HG03571 (cell line): Measurements from ENCODE around the gene CEP131.
A peak's percentile ranks its signal among the peaks of the same experiment; 100 is the strongest.

Experiments used
- ATAC-seq: cut with Tn5 transposase; IDR thresholded peaks from one replicate; pipeline ENCODE4 v1.9.1; 2021; ENCODE audit not compliant: unreplicated experiment

CEP131 gene

GRCh38 chr17:81238815-81239713 is 16.3 kb upstream of the CEP131 start, which contains the start of the genes NDUFAF8 and TEPSIN:
TSS of gene NDUFAF8 (plus strand) at chr17:81239318. CDS start at chr17:81239364, 46 bp downstream.
TSS of gene TEPSIN (minus strand) at chr17:81239055. CDS start at chr17:81239033, 22 bp downstream.
- ATAC-seq = peak; percentile 87

- peak; percentile 4 for ATAC-seq
Measured at GRCh38 chr17:81238490-81238814, 15.7 kb upstream of the CEP131 start.

DNA sequence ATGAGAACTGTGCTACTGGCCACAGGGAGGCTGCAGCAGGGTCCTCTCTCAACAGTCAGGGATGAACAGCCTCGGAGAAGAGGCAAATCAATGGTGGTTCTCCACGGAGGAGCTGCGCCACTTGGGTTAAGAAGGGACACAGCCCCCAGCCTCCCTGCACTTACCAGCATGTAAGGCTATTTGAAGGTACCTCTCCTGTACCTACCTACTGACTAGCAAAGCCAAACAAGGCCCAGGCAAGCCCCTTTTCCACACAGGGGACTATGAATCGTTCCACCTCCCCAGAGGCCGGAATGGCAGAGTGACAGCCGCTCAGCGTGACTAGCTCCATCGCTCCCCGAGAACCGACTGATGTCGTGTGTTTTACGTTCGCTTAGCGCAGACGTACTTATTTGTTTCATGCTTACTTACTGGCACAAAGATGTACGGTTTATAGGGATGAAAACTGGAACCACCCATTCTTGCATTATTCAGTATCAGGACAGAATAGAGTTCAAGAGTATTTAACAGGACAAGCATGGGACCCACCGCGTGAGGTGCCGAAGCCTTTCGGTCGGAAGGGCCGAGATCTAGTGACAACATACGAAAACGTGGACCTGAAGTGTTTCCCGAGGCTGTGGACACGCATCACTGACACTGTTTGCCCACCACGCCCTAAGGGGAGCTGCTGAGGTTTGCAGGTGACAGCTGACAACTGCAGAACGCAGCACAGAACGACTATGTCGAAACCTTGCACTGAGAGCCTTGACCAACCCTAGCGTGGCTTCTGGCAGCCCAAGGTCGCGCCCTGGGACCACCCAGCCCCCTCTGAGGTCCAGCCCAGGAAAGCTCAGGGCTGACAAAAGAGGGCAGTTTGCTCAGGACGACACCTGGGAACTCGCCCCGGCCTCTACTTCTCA is 15.1 kb upstream of the CEP131 start:
- no peak for ATAC-seq

- no peak for ATAC-seq
Measured at GRCh38 chr17:81236784-81237183, 14.0 kb upstream of the CEP131 start.

GRCh38 chr17:81235822-81236740 is 13.3 kb upstream of the CEP131 start:
- no peak for ATAC-seq

DNA sequence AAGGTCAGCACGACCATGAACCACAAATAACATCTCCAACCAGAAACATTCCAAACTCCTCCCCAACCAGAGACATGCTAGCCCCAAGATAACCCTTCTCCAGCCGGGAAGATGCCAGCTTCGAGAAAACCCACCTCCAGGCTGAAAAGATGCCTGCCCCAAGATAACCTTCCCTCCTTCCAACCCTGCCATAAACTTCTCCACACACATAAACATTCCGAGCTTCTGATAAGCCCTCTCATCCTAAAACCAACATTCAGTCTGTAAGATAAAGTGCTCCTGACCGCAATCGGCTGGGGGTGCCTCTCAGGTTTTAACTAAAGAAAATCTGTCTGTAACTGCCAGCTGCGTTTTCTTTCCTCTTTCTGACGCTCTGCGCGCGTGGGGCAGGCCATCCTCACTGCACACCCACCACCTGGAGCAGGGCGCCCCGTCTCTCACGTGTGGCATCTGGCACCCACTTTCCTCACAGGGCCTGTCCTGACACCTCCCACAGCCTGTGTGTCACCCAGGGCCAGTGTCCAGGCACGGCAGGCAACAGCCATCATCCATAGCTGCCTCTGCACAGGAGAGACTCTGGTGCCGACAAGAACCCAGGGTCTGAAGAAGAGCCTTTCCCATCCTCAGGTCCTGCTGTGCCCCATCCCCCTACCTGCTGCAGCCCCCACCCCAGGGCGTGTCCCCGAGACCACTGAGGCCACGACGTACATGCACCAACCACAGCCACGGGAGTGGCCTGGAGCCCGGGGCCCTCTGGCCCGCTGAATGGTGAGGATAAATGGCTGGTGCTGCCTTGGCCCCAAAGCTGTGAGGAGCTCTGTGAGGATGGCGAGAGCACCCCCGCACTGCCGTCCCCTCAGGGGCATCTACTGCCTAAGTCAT is 12.4 kb upstream of the CEP131 start:
- no peak for ATAC-seq

DNA sequence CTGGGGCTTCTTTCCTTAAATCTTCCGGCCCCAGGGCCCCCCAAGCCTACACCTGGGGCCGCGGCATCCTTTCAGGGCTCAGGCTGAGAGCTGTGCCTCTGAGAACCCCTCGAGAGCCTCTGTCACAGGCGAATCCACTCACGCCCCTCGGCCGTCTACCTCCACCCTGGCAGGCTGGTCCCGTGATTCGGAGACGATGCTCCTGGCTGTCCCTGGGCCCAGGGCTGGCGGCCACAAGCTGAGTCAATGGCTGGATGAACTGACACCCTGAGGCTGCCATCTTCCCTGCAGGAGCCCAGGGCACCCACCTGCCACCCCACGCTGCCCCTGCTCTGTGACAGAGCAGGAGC is 11.7 kb upstream of the CEP131 start:
- no peak for ATAC-seq

GRCh38 chr17:81233811-81234505 is 11.2 kb upstream of the CEP131 start:
- no peak for ATAC-seq

GRCh38 chr17:81233316-81233715 is 10.6 kb upstream of the CEP131 start:
- ATAC-seq = no peak

DNA sequence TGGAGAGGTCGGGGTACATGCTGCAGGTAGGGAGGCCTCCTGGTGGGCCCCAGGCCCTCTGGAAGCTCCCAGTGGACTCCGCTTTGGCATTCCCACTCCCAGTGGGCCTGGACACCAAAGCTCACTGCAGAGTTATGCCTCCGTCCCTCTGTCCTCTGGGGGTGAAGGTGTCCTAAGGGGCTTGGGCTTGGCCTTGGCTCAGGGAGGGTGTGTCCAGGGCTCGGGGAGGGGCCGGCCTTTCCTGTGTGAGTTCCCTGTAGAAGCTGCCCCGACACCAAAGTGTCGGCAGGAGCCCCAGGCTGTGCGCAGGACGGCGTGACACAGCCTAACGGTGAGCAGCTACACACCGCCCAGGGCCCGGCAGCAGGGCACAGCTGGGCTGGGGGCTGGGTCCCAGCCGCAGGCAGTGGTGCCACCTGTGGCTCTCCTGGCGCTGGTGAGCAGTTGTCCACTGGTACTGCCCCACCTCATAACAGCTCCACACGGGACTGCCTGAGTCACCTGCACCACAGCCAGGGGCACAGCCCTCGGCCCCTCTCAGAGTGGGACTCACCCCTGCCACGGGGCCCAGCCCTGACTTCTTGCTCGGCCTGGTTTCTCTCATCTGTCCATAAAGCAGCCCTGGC is 10.0 kb upstream of the CEP131 start:
- no peak for ATAC-seq

- no peak for ATAC-seq
Measured at GRCh38 chr17:81231766-81232581, 9.2 kb upstream of the CEP131 start.

DNA sequence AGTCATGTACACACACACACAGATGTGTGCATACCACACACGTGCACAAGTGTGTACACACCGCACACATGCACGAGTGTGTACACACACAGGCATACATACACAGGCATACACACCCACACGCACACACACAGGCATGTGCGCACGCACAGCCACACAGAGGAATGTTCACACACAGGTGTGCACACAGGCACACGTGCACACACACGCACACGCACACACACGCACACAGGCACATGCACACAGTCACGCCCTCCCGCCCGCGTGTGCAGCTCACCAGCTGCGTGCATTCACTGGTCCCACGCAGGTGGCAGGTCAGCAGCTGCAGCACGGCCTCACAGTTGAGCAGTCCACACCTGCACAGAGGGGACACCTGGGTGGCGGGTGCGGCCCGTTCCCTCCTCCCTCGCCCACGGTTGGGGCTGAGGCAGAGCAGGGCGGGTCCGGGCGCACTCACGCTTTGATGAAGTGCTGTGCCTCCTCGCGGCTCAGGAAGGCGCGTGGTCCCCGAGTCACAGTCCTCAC is 8.4 kb upstream of the CEP131 start:
- no peak for ATAC-seq

DNA sequence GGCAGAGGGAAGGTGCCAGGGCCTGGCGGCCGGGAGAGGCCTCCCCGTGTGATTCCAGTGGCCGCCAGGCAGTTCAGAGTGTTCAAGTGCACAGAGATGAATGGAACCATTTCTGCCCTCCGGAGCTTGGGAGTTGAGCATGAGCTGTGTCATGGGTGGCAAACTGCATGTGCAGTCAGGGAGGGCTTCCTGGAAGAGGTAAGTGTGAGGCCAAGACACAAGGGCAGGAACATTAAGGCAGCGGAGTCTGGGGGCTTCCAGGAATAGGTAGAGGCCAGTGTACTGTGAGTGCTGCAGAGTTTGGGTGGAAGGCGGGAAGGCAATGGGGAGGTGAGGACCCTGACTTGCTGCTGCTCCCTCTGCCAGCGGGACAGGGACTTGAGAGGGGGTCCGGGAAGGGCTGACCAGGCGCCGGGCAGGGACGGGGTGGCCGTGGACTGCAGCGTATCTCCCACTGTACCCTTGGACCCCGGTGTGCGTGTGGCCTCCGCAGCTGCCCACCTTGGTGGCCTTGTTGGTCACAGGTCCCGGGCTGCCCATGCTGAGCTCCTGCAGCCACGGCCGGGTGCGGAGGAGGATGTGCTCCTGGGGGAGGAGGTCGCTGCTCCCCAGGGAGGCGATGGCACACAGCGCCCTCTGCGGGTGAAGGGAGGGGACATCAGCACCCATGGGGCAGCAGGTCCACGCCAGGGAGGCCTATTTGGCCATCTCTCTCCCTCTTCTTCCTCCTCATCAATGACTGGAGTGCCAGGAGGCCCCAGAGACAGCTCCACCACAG is 7.5 kb upstream of the CEP131 start:
- ATAC-seq = no peak

DNA sequence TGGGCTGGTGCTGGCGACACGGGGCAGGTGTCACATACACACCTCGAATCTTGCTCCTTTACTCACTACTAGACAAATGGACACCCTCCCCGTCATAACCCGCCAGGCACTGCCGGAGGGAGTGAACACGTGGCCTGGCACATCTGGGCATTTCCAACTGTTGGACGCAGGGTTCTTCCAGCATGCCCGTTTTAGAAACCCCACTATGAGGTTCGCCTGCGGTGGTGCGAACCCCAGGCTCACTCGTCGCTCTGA is 6.8 kb upstream of the CEP131 start:
- no peak for ATAC-seq

GRCh38 chr17:81228834-81229665 is 6.3 kb upstream of the CEP131 start:
- no peak for ATAC-seq

GRCh38 chr17:81228420-81228819 is 5.7 kb upstream of the CEP131 start:
- no peak for ATAC-seq
